Measurements from ENCODE around the gene LLPH. TPM values are rescaled to one million over a fixed set of nuclear protein-coding genes. Genes with fewer than 3 reads are reported as not detected.

The LLPH gene
- total RNA-seq, 1 donor from 2014 or later, result 19.9 TPM

- Histone ChIP-seq H4K20me1 (ENCODE audit: low read depth) (no peaks in the 10 kb centered on the region), H3K4me2 (no peak overlapping the region), H3K27me3 (no peaks in the 10 kb centered on the region), H3K27ac (no peak overlapping the region), H3K4me3 (no peak overlapping the region), H3K36me3 (no peaks in the 10 kb centered on the region), H3K79me2 (ENCODE audit: low read depth) (peaks cover 23% of the 10 kb centered on the region), H3K9me3 (ENCODE audit: low read depth) (no peaks in the 10 kb centered on the region), H3K4me1 (no peaks in the 10 kb centered on the region), H3K9ac (no peak overlapping the region), H3F3A (ENCODE audit: low read depth) (no peaks in the 10 kb centered on the region), H2AFZ (replicated peaks) (no peak overlapping the region)
- Mint-ChIP-seq H3K4me3 (no peak overlapping the region), H3K4me1 (no peaks in the 10 kb centered on the region), H3K27me3 (ENCODE audit: insufficient read depth, low read depth) (no peaks in the 10 kb centered on the region), H3K36me3 (peaks cover 13% of the 10 kb centered on the region), H3K27ac (no peak overlapping the region), H3K9me3 (peaks cover 4% of the 10 kb centered on the region)
- TF ChIP-seq CTCF (IDR thresholded peaks at IDR 0.05), result no peak
- TF ChIP-seq EZH2 (IDR thresholded peaks at IDR 0.05), result no peak
- TF ChIP-seq EZH2phosphoT487 (IDR thresholded peaks at IDR 0.05), result no peak
- no peak for DNase-seq (ENCODE audit: low spot score)
Measured at GRCh38 chr12:66159123-66159522, 28.6 kb upstream of the LLPH start.

- H3K4me1 Mint-ChIP-seq, result no peaks in the 10 kb centered on the region
- Histone ChIP-seq H2AFZ (replicated peaks) (no peak overlapping the region), H3K9ac (no peak overlapping the region), H3K27ac (no peak overlapping the region), H3K4me3 (no peak overlapping the region), H3K79me2 (ENCODE audit: low read depth) (peaks cover 8% of the 10 kb centered on the region), H3K36me3 (no peaks in the 10 kb centered on the region), H3K4me2 (no peak overlapping the region), H3K4me1 (no peaks in the 10 kb centered on the region), H3F3A (ENCODE audit: low read depth) (no peaks in the 10 kb centered on the region), H3K9me3 (ENCODE audit: low read depth) (no peaks in the 10 kb centered on the region), H4K20me1 (ENCODE audit: low read depth) (no peaks in the 10 kb centered on the region), H3K27me3 (no peaks in the 10 kb centered on the region)
- no peak overlapping the region for H3K4me3 Mint-ChIP-seq
- no peak overlapping the region for H3K27ac Mint-ChIP-seq
- no peaks in the 10 kb centered on the region for H3K27me3 Mint-ChIP-seq (ENCODE audit: insufficient read depth, low read depth)
- H3K36me3 Mint-ChIP-seq, result peaks cover 8% of the 10 kb centered on the region
- no peaks in the 10 kb centered on the region for H3K9me3 Mint-ChIP-seq
- no peak for TF ChIP-seq EZH2 (IDR thresholded peaks at IDR 0.05)
- TF ChIP-seq CTCF (IDR thresholded peaks at IDR 0.05), result no peak
- no peak for TF ChIP-seq EZH2phosphoT487 (IDR thresholded peaks at IDR 0.05)
- no peak for DNase-seq (ENCODE audit: low spot score)
Measured at GRCh38 chr12:66156654-66157053, 26.1 kb upstream of the LLPH start.

- no peaks in the 10 kb centered on the region for H3K9me3 ChIP-seq (ENCODE audit: low read depth)
- no peak overlapping the region for H3K9ac ChIP-seq
- H3K36me3 Mint-ChIP-seq, result peaks cover 3% of the 10 kb centered on the region
- no peaks in the 10 kb centered on the region for H3K4me1 ChIP-seq
- no peaks in the 10 kb centered on the region for H3K79me2 ChIP-seq (ENCODE audit: low read depth)
- no peak for DNase-seq (ENCODE audit: low spot score)
- H3K36me3 ChIP-seq, result no peaks in the 10 kb centered on the region
- no peaks in the 10 kb centered on the region for H3K4me1 Mint-ChIP-seq
- no peaks in the 10 kb centered on the region for H3K27me3 Mint-ChIP-seq (ENCODE audit: insufficient read depth, low read depth)
- no peaks in the 10 kb centered on the region for H3F3A ChIP-seq (ENCODE audit: low read depth)
- no peaks in the 10 kb centered on the region for H4K20me1 ChIP-seq (ENCODE audit: low read depth)
- H3K4me3 ChIP-seq, result no peak overlapping the region
- no peak for TF ChIP-seq EZH2phosphoT487 (IDR thresholded peaks at IDR 0.05)
- TF ChIP-seq CTCF (IDR thresholded peaks at IDR 0.05), result no peak
- TF ChIP-seq EZH2 (IDR thresholded peaks at IDR 0.05), result no peak
- H2AFZ ChIP-seq (replicated peaks), result no peak overlapping the region
- no peak overlapping the region for H3K27ac Mint-ChIP-seq
- H3K27me3 ChIP-seq, result no peaks in the 10 kb centered on the region
- H3K4me3 Mint-ChIP-seq, result no peak overlapping the region
- H3K9me3 Mint-ChIP-seq, result no peaks in the 10 kb centered on the region
- H3K27ac ChIP-seq, result no peak overlapping the region
- H3K4me2 ChIP-seq, result no peak overlapping the region
Measured at GRCh38 chr12:66154776-66155175, 24.2 kb upstream of the LLPH start.

Measured in neural progenitor cell (in vitro differentiated cells).